Measurements from ENCODE around the gene TRAF2.

The TRAF2 gene

DNA sequence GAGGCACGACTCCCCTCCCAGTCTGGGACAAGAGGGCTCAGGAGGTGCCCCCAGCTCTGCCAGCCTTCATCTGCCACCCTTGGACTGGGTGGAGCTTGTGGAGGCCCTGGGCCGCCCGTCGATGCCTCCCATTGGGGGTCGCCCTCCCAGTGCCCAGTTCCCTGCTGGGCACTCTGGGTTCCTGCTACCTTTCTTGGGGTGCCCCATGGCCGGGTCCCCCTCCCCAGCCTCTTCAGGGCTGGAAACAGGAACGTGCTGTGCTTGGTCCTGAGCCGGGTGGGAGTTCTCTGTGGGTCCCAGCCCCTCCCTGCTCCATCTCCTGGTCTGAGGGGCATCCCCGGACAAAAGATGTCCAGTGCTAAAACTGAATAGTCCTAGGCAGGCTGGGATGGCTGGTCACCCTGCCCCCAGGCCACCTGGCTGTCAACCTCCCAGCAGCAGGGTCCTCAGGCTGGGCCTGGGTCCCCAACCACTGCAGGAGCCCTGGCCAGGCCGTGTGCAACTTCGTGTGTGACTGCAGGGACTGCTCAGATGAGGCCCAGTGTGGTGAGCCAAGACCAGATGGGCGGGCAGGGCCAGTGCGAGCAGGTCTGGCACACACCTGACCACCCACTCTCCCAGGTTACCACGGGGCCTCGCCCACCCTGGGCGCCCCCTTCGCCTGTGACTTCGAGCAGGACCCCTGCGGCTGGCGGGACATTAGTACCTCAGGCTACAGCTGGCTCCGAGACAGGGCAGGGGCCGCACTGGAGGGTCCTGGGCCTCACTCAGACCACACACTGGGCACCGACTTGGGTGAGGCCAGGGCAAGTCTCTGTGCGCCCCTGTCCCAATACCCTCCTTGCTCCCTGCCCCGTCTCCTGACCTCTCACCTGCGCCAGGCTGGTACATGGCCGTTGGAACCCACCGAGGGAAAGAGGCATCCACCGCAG is 33.4 kb upstream of the TRAF2 start:
- H3K4me3 Mint-ChIP-seq: no peak overlapping the region
- H3K27ac Mint-ChIP-seq: no peak overlapping the region
- H3K36me3 Mint-ChIP-seq: no peaks in the 10 kb centered on the region
- H3K27me3 Mint-ChIP-seq: no peaks in the 10 kb centered on the region
- no peaks in the 10 kb centered on the region for H3K9me3 Mint-ChIP-seq (ENCODE audit: low read depth)
- H3K4me1 Mint-ChIP-seq (ENCODE audit: low read depth): peaks cover 2% of the 10 kb centered on the region

GRCh38 chr9:136853596-136854112 is 32.7 kb upstream of the TRAF2 start:
- Mint-ChIP-seq H3K36me3 (no peaks in the 10 kb centered on the region), H3K4me3 (no peak overlapping the region), H3K9me3 (ENCODE audit: low read depth) (no peaks in the 10 kb centered on the region), H3K27ac (no peak overlapping the region), H3K27me3 (no peaks in the 10 kb centered on the region), H3K4me1 (ENCODE audit: low read depth) (peaks cover 2% of the 10 kb centered on the region)

GRCh38 chr9:136854113-136854841 is 32.0 kb upstream of the TRAF2 start:
- Mint-ChIP-seq H3K27ac (no peak overlapping the region), H3K36me3 (no peaks in the 10 kb centered on the region), H3K27me3 (no peaks in the 10 kb centered on the region), H3K4me3 (no peak overlapping the region), H3K4me1 (ENCODE audit: low read depth) (peaks cover 2% of the 10 kb centered on the region), H3K9me3 (ENCODE audit: low read depth) (no peaks in the 10 kb centered on the region)

GRCh38 chr9:136854842-136855460 is 31.4 kb upstream of the TRAF2 start:
- Mint-ChIP-seq H3K36me3 (no peaks in the 10 kb centered on the region), H3K27me3 (no peaks in the 10 kb centered on the region), H3K4me3 (no peak overlapping the region), H3K27ac (no peak overlapping the region), H3K9me3 (ENCODE audit: low read depth) (no peaks in the 10 kb centered on the region), H3K4me1 (ENCODE audit: low read depth) (peaks cover 2% of the 10 kb centered on the region)

DNA sequence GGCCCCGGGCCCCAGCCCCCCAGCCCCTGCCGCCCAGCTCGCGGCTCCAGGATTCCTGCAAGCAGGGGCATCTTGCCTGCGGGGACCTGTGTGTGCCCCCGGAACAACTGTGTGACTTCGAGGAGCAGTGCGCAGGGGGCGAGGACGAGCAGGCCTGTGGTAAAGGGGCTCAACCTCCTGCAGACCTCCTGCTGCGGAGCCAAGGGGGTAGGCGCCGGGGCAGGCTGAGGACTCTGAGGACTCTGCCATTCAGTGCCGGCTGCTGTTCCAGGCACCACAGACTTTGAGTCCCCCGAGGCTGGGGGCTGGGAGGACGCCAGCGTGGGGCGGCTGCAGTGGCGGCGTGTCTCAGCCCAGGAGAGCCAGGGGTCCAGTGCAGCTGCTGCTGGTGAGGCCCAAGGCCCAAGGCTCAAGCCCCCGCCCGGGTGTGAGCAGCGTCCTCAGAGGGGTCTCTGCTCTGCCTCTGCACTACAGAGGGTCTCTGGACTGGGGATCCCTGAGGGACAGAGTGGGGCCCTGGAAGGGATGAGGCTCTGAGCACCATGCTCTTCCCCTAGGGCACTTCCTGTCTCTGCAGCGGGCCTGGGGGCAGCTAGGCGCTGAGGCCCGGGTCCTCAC is 30.7 kb upstream of the TRAF2 start:
- H3K4me3 Mint-ChIP-seq: no peak overlapping the region
- no peaks in the 10 kb centered on the region for H3K4me1 Mint-ChIP-seq (ENCODE audit: low read depth)
- no peak overlapping the region for H3K27ac Mint-ChIP-seq
- H3K9me3 Mint-ChIP-seq (ENCODE audit: low read depth): no peaks in the 10 kb centered on the region
- no peaks in the 10 kb centered on the region for H3K27me3 Mint-ChIP-seq
- no peaks in the 10 kb centered on the region for H3K36me3 Mint-ChIP-seq

DNA sequence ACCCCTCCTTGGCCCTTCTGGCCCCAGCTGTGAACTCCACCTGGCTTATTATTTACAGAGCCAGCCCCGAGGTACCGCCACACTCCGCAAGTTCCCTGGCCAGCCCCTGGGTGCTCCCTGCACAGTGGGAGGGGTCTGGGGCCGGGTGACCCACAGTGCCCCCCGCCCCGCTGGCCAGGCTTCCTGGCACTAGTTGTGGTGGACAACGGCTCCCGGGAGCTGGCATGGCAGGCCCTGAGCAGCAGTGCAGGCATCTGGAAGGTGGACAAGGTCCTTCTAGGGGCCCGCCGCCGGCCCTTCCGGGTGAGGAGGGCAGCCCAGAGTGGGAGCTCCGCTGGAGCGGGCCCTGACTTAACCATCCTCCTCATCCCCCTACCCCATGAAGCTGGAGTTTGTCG is 30.2 kb upstream of the TRAF2 start:
- H3K27me3 Mint-ChIP-seq: no peaks in the 10 kb centered on the region
- H3K36me3 Mint-ChIP-seq: no peaks in the 10 kb centered on the region

GRCh38 chr9:136856541-136857141 is 29.7 kb upstream of the TRAF2 start:
- Mint-ChIP-seq H3K36me3 (no peaks in the 10 kb centered on the region), H3K4me1 (ENCODE audit: low read depth) (no peaks in the 10 kb centered on the region), H3K4me3 (no peak overlapping the region), H3K9me3 (ENCODE audit: low read depth) (no peaks in the 10 kb centered on the region), H3K27me3 (no peaks in the 10 kb centered on the region), H3K27ac (no peak overlapping the region)

More for the DNA sequence above, 30.2 kb upstream of the TRAF2 start:
- Mint-ChIP-seq H3K4me1 (ENCODE audit: low read depth) (no peaks in the 10 kb centered on the region), H3K27ac (no peak overlapping the region), H3K9me3 (ENCODE audit: low read depth) (no peaks in the 10 kb centered on the region), H3K4me3 (no peak overlapping the region)

DNA sequence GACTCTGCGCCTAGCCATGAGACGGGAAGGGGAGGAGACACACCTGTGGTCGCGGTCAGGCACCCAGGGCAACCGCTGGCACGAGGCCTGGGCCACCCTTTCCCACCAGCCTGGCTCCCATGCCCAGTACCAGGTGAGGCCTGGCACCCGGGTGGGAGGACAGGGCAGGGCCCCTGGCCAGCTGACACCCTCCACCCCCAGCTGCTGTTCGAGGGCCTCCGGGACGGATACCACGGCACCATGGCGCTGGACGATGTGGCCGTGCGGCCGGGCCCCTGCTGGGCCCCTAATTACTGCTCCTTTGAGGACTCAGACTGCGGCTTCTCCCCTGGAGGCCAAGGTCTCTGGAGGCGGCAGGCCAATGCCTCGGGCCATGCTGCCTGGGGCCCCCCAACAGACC is 29.1 kb upstream of the TRAF2 start:
- Mint-ChIP-seq H3K9me3 (ENCODE audit: low read depth) (no peaks in the 10 kb centered on the region), H3K27me3 (no peaks in the 10 kb centered on the region), H3K4me3 (no peak overlapping the region), H3K27ac (no peak overlapping the region), H3K4me1 (ENCODE audit: low read depth) (no peaks in the 10 kb centered on the region), H3K36me3 (no peaks in the 10 kb centered on the region)

- H3K4me3 Mint-ChIP-seq: no peak overlapping the region
- no peaks in the 10 kb centered on the region for H3K9me3 Mint-ChIP-seq (ENCODE audit: low read depth)
- H3K27me3 Mint-ChIP-seq: no peaks in the 10 kb centered on the region
- H3K4me1 Mint-ChIP-seq (ENCODE audit: low read depth): no peaks in the 10 kb centered on the region
- H3K36me3 Mint-ChIP-seq: no peaks in the 10 kb centered on the region
- no peak overlapping the region for H3K27ac Mint-ChIP-seq
Measured at GRCh38 chr9:136857581-136858412, 28.5 kb upstream of the TRAF2 start.

- Mint-ChIP-seq H3K27me3 (no peaks in the 10 kb centered on the region), H3K9me3 (ENCODE audit: low read depth) (no peaks in the 10 kb centered on the region), H3K4me1 (ENCODE audit: low read depth) (no peaks in the 10 kb centered on the region), H3K36me3 (no peaks in the 10 kb centered on the region), H3K27ac (no peak overlapping the region), H3K4me3 (no peak overlapping the region)
Measured at GRCh38 chr9:136858452-136858843, 27.9 kb upstream of the TRAF2 start.

- no peak overlapping the region for H3K4me3 Mint-ChIP-seq
- H3K36me3 Mint-ChIP-seq: no peaks in the 10 kb centered on the region
Measured at GRCh38 chr9:136858844-136859757, 27.2 kb upstream of the TRAF2 start.

DNA sequence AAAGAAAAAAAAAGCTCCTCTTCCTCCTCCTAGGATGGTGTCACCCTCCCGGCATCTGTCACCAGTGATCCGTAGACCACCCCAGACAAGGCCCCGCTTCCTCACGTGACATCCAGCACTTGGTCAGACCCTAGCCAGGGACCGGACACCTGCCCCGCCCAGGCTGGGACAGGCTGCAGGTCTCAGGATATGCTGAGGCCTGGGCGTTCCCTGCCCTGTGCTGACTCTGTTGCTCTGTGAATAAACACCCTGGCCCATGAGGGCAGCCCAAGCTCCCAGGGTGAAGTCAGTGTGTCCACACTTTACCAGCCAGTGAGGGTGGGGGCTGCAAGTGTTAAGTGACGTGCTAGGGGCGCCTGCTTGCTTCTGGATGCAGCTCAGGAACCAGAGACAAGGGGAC is 25.8 kb upstream of the TRAF2 start:
- H3K27ac Mint-ChIP-seq: peak overlapping the region; percentile 38
- peaks cover 10% of the 10 kb centered on the region for H3K4me1 Mint-ChIP-seq (ENCODE audit: low read depth)
- no peak overlapping the region for H3K4me3 Mint-ChIP-seq
- no peaks in the 10 kb centered on the region for H3K27me3 Mint-ChIP-seq
- H3K9me3 Mint-ChIP-seq (ENCODE audit: low read depth): no peaks in the 10 kb centered on the region
- H3K36me3 Mint-ChIP-seq: no peaks in the 10 kb centered on the region

More at GRCh38 chr9:136858844-136859757, 27.2 kb upstream of the TRAF2 start:
- Mint-ChIP-seq H3K27ac (no peak overlapping the region), H3K9me3 (ENCODE audit: low read depth) (no peaks in the 10 kb centered on the region), H3K4me1 (ENCODE audit: low read depth) (peaks cover 4% of the 10 kb centered on the region), H3K27me3 (no peaks in the 10 kb centered on the region)

All from activated naive CD8-positive, alpha-beta T cell (primary cell).